ENCODE data around the gene OR52K2.

- TF ChIP-seq YY1 (IDR thresholded peaks at IDR 0.05; ENCODE audit: insufficient read depth, insufficient read length) (no peak), ZNF274 (IDR thresholded peaks at IDR 0.05; ENCODE audit: low read depth, low read length) (no peak), SUZ12 (IDR thresholded peaks at IDR 0.05; ENCODE audit: extremely low read depth, insufficient read depth, insufficient read length) (no peak)
These were observed 30.5 kb downstream of the OR52K2 start for GRCh38 chr11:4479644-4480043.
